Measurements from ENCODE around the gene LRRC4C.

LRRC4C gene

GRCh38 chr11:41459465-41460401 lies at the start of gene LRRC4C:
Gene LRRC4C (minus strand): TSS chr11:41459652.
- in situ Hi-C loops (cut with MboI; ENCODE audit: low sequenced_read_pairs): no loop called here

GRCh38 chr11:41508121-41508520 lies 48.7 kb upstream of the LRRC4C start:
- in situ Hi-C loops (cut with MboI; ENCODE audit: low sequenced_read_pairs): no loop called here

- in situ Hi-C loops (cut with MboI; ENCODE audit: low sequenced_read_pairs): no loop called here
Measured at GRCh38 chr11:41499429-41499828, 40.0 kb upstream of the LRRC4C start.

GRCh38 chr11:41498726-41499125 lies 39.3 kb upstream of the LRRC4C start:
- in situ Hi-C loops (cut with MboI; ENCODE audit: low sequenced_read_pairs): no loop called here

GRCh38 chr11:41497974-41498373 lies 38.5 kb upstream of the LRRC4C start:
- in situ Hi-C loops (cut with MboI; ENCODE audit: low sequenced_read_pairs): no loop called here

GRCh38 chr11:41494716-41495115 lies 35.3 kb upstream of the LRRC4C start:
- in situ Hi-C loops (cut with MboI; ENCODE audit: low sequenced_read_pairs): no loop called here

GRCh38 chr11:41486424-41486823 lies 27.0 kb upstream of the LRRC4C start:
- in situ Hi-C loops (cut with MboI; ENCODE audit: low sequenced_read_pairs): no loop called here

- in situ Hi-C loops (cut with MboI; ENCODE audit: low sequenced_read_pairs): no loop called here
Measured at GRCh38 chr11:41483956-41484355, 24.5 kb upstream of the LRRC4C start.

GRCh38 chr11:41479179-41479578 lies 19.7 kb upstream of the LRRC4C start:
- in situ Hi-C loops (cut with MboI; ENCODE audit: low sequenced_read_pairs): no loop called here

- in situ Hi-C loops (cut with MboI; ENCODE audit: low sequenced_read_pairs): no loop called here
Measured at GRCh38 chr11:41461057-41461681, 1.7 kb upstream of the LRRC4C start.

GRCh38 chr11:41458641-41459040 lies 811 bp downstream of the LRRC4C start:
- in situ Hi-C loops (cut with MboI; ENCODE audit: low sequenced_read_pairs): no loop called here

- in situ Hi-C loops (cut with MboI; ENCODE audit: low sequenced_read_pairs): no loop called here
Measured at GRCh38 chr11:41458154-41458553, 1.3 kb downstream of the LRRC4C start.

GRCh38 chr11:41457216-41458014 lies 2.0 kb downstream of the LRRC4C start:
- in situ Hi-C loops (cut with MboI; ENCODE audit: low sequenced_read_pairs): no loop called here

- in situ Hi-C loops (cut with MboI; ENCODE audit: low sequenced_read_pairs): no loop called here
Measured at GRCh38 chr11:41456269-41456668, 3.2 kb downstream of the LRRC4C start.

GRCh38 chr11:41451011-41451410 lies 8.4 kb downstream of the LRRC4C start:
- in situ Hi-C loops (cut with MboI; ENCODE audit: low sequenced_read_pairs): no loop called here

- in situ Hi-C loops (cut with MboI; ENCODE audit: low sequenced_read_pairs): no loop called here
Measured at GRCh38 chr11:41449483-41450050, 9.9 kb downstream of the LRRC4C start.

GRCh38 chr11:41446566-41446965 lies 12.9 kb downstream of the LRRC4C start:
- in situ Hi-C loops (cut with MboI; ENCODE audit: low sequenced_read_pairs): no loop called here

GRCh38 chr11:41446107-41446506 lies 13.3 kb downstream of the LRRC4C start:
- in situ Hi-C loops (cut with MboI; ENCODE audit: low sequenced_read_pairs): no loop called here

GRCh38 chr11:41437006-41437490 lies 22.4 kb downstream of the LRRC4C start:
- in situ Hi-C loops (cut with MboI; ENCODE audit: low sequenced_read_pairs): no loop called here

- in situ Hi-C loops (cut with MboI; ENCODE audit: low sequenced_read_pairs): no loop called here
Measured at GRCh38 chr11:41435531-41435930, 23.9 kb downstream of the LRRC4C start.

GRCh38 chr11:41431784-41432183 lies 27.7 kb downstream of the LRRC4C start:
- in situ Hi-C loops (cut with MboI; ENCODE audit: low sequenced_read_pairs): no loop called here

Measured in hTERT RPE-1 (cell line).